Osteoblast (primary cell): ENCODE measurements around the gene ARHGEF4. TPM values are rescaled to one million over a fixed set of nuclear protein-coding genes. Genes with fewer than 3 reads are reported as not detected.

Experiments used
- DNase-seq: peaks from one replicate; pipeline ENCODE4 v3.0.0; 2011; ENCODE audit warnings: low spot score, mixed read lengths; ENCODE audit not compliant: insufficient read length; ENCODE audit errors: missing footprints
- H2AFZ ChIP-seq: 2 replicates; pipeline ENCODE4 v1.6.0; 2011; ENCODE audit warnings: mild to moderate bottlenecking, low read length
- H3K27ac ChIP-seq: 2 replicates; pipeline ENCODE4 v1.5.1; 2011; ENCODE audit warnings: mild to moderate bottlenecking, low read depth, low read length, moderate library complexity
- H3K27me3 ChIP-seq: 2 replicates; pipeline ENCODE4 v1.6.0; 2012; ENCODE audit warnings: mild to moderate bottlenecking, control low read depth, inconsistent platforms, low read length, moderate library complexity; ENCODE audit not compliant: insufficient read depth
- H3K36me3 ChIP-seq: 2 replicates; pipeline ENCODE4 v1.5.1; 2011; ENCODE audit warnings: mild to moderate bottlenecking, low read length, control low read depth, moderate library complexity; ENCODE audit not compliant: insufficient read depth
- H3K4me1 ChIP-seq: 2 replicates; pipeline ENCODE4 v1.5.1; 2011; ENCODE audit warnings: mild to moderate bottlenecking, low read length, control low read depth, moderate library complexity; ENCODE audit not compliant: insufficient read depth
- H3K4me2 ChIP-seq: 2 replicates; pipeline ENCODE4 v1.6.0; 2011; ENCODE audit warnings: mild to moderate bottlenecking, low read length; ENCODE audit not compliant: insufficient read depth
- H3K4me3 ChIP-seq: fragments of 200-600 bp; sonication (generic); 3 replicates; pipeline ENCODE4 v1.5.1; 2012; ENCODE audit warnings: mild to moderate bottlenecking, low read length, inconsistent platforms; ENCODE audit not compliant: insufficient read depth
- H3K79me2 ChIP-seq: 2 replicates; pipeline ENCODE4 v1.6.0; 2012; ENCODE audit warnings: mild to moderate bottlenecking, low read length, control low read depth, inconsistent platforms; ENCODE audit not compliant: insufficient read depth
- H3K9me3 ChIP-seq: 2 replicates; pipeline ENCODE4 v1.5.1; 2011; ENCODE audit warnings: low read depth, low read length, control low read depth
- H4K20me1 ChIP-seq: 2 replicates; pipeline ENCODE4 v1.6.0; 2012; ENCODE audit warnings: mild to moderate bottlenecking, low read length, control low read depth; ENCODE audit not compliant: insufficient read depth
- CTCF ChIP-seq: IDR thresholded peaks from 2 replicates; pipeline ENCODE4 v1.5.1; 2011; ENCODE audit warnings: mild to moderate bottlenecking, low read depth, low read length, moderate library complexity; ENCODE audit errors: extremely low read depth
- total RNA-seq: library from RNA; depleted of rRNA; stranded (reverse); fragments of >200 nt; gene quantifications from 2 replicates; pipeline ENCODE4 v1.2.3, GENCODE V29; 2012

Gene ARHGEF4
- total RNA-seq, 1 donor = 3.6 TPM

- Histone ChIP-seq H3K27me3 (peaks cover 16% of the 10 kb centered on the region), H3K79me2 (no peaks in the 10 kb centered on the region), H4K20me1 (no peaks in the 10 kb centered on the region), H3K4me1 (peaks cover 19% of the 10 kb centered on the region), H2AFZ (no peak overlapping the region), H3K9me3 (no peaks in the 10 kb centered on the region), H3K4me3 (no peak overlapping the region), H3K4me2 (no peak overlapping the region), H3K27ac (no peak overlapping the region), H3K36me3 (no peaks in the 10 kb centered on the region)
- DNase-seq = no peak
- no peak for TF ChIP-seq CTCF
Observed at GRCh38 chr2:131014141-131014540, 177.4 kb downstream of the ARHGEF4 start.

- TF ChIP-seq CTCF = no peak
- no peak overlapping the region for H3K4me2 ChIP-seq
- H3K27ac ChIP-seq = no peak overlapping the region
- H3K4me1 ChIP-seq = peaks cover 19% of the 10 kb centered on the region
- H3K4me3 ChIP-seq = no peak overlapping the region
- no peaks in the 10 kb centered on the region for H3K9me3 ChIP-seq
- no peaks in the 10 kb centered on the region for H3K36me3 ChIP-seq
- H2AFZ ChIP-seq = no peak overlapping the region
- no peaks in the 10 kb centered on the region for H4K20me1 ChIP-seq
- H3K27me3 ChIP-seq = peaks cover 7% of the 10 kb centered on the region
- no peaks in the 10 kb centered on the region for H3K79me2 ChIP-seq
- DNase-seq = no peak
Observed at GRCh38 chr2:131015764-131016163, 179.1 kb downstream of the ARHGEF4 start.

GRCh38 chr2:131016826-131017741 is 180.4 kb downstream of the ARHGEF4 start:
- Histone ChIP-seq H3K4me3 (peak overlapping the region; percentile 1), H3K27ac (peak overlapping the region; percentile 75), H3K4me1 (peaks cover 19% of the 10 kb centered on the region), H3K36me3 (no peaks in the 10 kb centered on the region), H2AFZ (peak overlapping the region; percentile 5), H3K4me2 (peak overlapping the region; percentile 58), H3K9me3 (no peaks in the 10 kb centered on the region), H4K20me1 (no peaks in the 10 kb centered on the region), H3K79me2 (no peaks in the 10 kb centered on the region), H3K27me3 (no peaks in the 10 kb centered on the region)
- no peak for TF ChIP-seq CTCF
- peak; percentile 87 for DNase-seq

GRCh38 chr2:131022731-131023130 is 186.0 kb downstream of the ARHGEF4 start:
- Histone ChIP-seq H4K20me1 (no peaks in the 10 kb centered on the region), H3K27me3 (peaks cover 5% of the 10 kb centered on the region), H3K9me3 (no peaks in the 10 kb centered on the region), H3K4me1 (peaks cover 4% of the 10 kb centered on the region), H3K79me2 (no peaks in the 10 kb centered on the region), H2AFZ (no peak overlapping the region), H3K4me3 (no peak overlapping the region), H3K27ac (no peak overlapping the region), H3K4me2 (no peak overlapping the region), H3K36me3 (no peaks in the 10 kb centered on the region)
- peak; percentile 35 for DNase-seq
- TF ChIP-seq CTCF = no peak
